Nucleus accumbens (tissue), 56 donors: Measurements from ENCODE around the gene GARRE1.

ENCODE experiments used
- DNase-seq, 56 donors: peaks; one replicate each; lab custom pipeline; 2025; lab: John Stamatoyannopoulos, UW

GARRE1 gene

GRCh38 chr19:34282611-34283519 lies 28.5 kb downstream of the GARRE1 start:
- DNase-seq, result no peak

GRCh38 chr19:34284505-34284904 lies 30.2 kb downstream of the GARRE1 start:
- DNase-seq, result no peak

GRCh38 chr19:34287662-34288140 lies 33.3 kb downstream of the GARRE1 start:
- no peak for DNase-seq

- no peak for DNase-seq
These were observed 34.0 kb downstream of the GARRE1 start for GRCh38 chr19:34288381-34288780.

- no peak for DNase-seq
These were observed 36.9 kb downstream of the GARRE1 start for GRCh38 chr19:34291235-34291634.

DNA sequence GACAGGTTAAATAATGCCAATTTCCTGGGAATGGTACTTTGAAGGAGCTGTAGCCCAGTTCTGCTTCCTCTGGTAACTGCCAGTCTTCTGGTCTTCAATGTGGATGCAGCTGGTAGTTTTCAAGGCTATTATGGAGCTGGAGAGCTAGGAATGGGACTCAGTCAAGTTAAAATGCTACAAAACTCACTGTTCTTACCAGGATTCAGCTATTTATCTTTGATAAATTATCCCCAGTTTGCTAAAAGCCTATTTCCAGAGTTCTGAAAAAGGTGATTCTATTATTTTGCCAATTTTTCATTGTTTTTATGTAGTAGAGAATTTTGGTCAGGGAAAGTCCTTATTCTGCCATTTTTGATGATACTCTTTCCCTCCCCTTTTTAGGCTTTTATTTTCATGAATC lies 40.7 kb downstream of the GARRE1 start:
- no peak for DNase-seq

GRCh38 chr19:34298891-34299520 lies 44.7 kb downstream of the GARRE1 start:
- no peak for DNase-seq

- no peak for DNase-seq
These were observed 45.2 kb downstream of the GARRE1 start for GRCh38 chr19:34299576-34299975.

DNA sequence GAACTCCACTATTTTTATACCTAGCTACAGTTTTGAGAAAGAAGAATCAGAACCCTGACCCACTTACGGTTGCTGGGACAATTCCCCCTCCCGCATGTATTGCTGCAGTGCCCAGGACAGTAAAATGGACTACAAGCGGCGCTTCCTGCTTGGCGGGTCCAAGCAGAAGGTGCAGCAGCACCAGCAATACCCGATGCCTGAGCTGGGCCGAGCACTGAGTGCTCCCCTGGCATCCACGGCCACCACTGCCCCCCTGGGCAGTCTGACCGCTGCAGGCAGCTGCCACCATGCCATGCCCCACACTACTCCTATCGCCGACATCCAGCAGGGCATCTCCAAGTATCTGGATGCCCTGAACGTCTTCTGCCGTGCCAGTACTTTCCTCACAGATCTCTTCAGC lies 46.0 kb downstream of the GARRE1 start:
- no peak for DNase-seq

DNA sequence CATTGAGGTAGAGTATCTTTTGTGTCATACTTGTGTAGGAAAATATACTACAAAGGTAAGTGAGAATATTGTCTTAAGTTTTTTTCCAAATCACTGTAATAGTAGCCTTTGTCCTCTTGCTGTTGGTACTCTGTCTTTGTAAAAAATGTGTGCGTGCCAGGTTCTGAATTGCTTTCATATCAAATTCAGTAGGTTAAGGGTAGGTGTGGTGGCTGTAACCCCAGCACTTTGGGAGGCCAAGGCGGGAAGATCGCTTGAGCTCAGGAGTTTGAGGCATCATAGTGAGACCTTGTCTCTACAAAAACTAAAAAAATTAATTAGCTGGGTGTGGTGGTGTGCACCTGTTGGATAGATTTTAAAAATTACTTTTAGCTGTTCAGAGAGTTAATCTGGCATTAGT lies 46.6 kb downstream of the GARRE1 start:
- DNase-seq, result no peak
